Kidney (tissue), 14 donors: ENCODE measurements around the gene ZMAT3. TPM values are rescaled to one million over a fixed set of nuclear protein-coding genes. Genes with fewer than 3 reads are reported as not detected.

Experiments
- DNase-seq, 5 donors: peaks; one replicate each; pipeline ENCODE4 v3.0.0-alpha.2; 2013 to 2020
- FAIRE-seq: peaks from 2 replicates; lab custom pipeline; 2012; peaks lifted over from hg19 to GRCh38; lab: Jason Lieb, UNC
- H3K27ac ChIP-seq, 2 donors: one replicate each; pipeline ENCODE4 v1.7.0; 2013; ENCODE audit warnings: low read depth in 2 of 2, low read length in 2 of 2, inconsistent platforms in 1 of 2
- H3K27me3 ChIP-seq: one replicate; pipeline ENCODE4 v1.7.1; 2013; ENCODE audit warnings: low read length, inconsistent platforms; ENCODE audit not compliant: control insufficient read depth, insufficient read depth
- H3K36me3 ChIP-seq, 3 donors: one replicate each; pipeline versions ENCODE4 v1.7.0 to v1.7.1; 2013; ENCODE audit warnings: low read length in 3 of 3, control low read depth in 1 of 3, inconsistent platforms in 1 of 3; ENCODE audit not compliant: insufficient read depth in 3 of 3, control insufficient read depth in 2 of 3
- H3K4me1 ChIP-seq, 3 donors: one replicate each; pipeline versions ENCODE4 v1.7.0 to v1.7.1; 2013; ENCODE audit warnings: low read length in 3 of 3, inconsistent platforms in 1 of 3, low read depth in 1 of 3; ENCODE audit not compliant: control insufficient read depth in 2 of 3, insufficient read depth in 2 of 3
- H3K4me3 ChIP-seq, 3 donors: one replicate each; pipeline versions ENCODE4 v1.7.0 to v1.8.1; 2013; ENCODE audit warnings: low read length in 3 of 3, control low read depth in 1 of 3, inconsistent platforms in 1 of 3
- H3K9ac ChIP-seq, 3 donors: one replicate each; pipeline versions ENCODE4 v1.7.0 to v1.7.1; 2013; ENCODE audit warnings: low read length in 3 of 3, control low read depth in 1 of 3, inconsistent platforms in 1 of 3
- H3K9me3 ChIP-seq, 3 donors: one replicate each; pipeline versions ENCODE4 v1.7.0 to v1.7.1; 2013; ENCODE audit warnings: low read length in 3 of 3, control low read depth in 1 of 3, inconsistent platforms in 1 of 3; ENCODE audit not compliant: control insufficient read depth in 2 of 3, insufficient read depth in 1 of 3
- CTCF ChIP-seq: IDR thresholded peaks from 3 replicates; pipeline ENCODE4 v1.5.1; 2012; ENCODE audit warnings: mild to moderate bottlenecking, moderate library complexity, borderline replicate concordance; ENCODE audit not compliant: insufficient read depth; ENCODE audit errors: extremely low read depth
- intact Hi-C: fragments of 100-400 bp; cut with DNase I; formaldehyde crosslinking; loops from one replicate; pipeline ENCODE4 v1.11.1; 2022
- polyA plus RNA-seq: library from polyadenylated mRNA; stranded (reverse); fragments of 350-450 nt; fragmentation: Illumina TruSeq; extraction: RNeasy Lipid Tissue Mini Kit (QIAGEN cat#74804); gene quantifications from one replicate; pipeline ENCODE4 v1.2.3, GENCODE V29; 2014; ENCODE audit warnings: low read depth, low replicate concordance; ENCODE audit not compliant: insufficient read depth
- total RNA-seq: library from RNA; stranded (reverse); fragmentation: NEBNext Ultra II Directional; extraction: Animal tissue kit (Norgen Biotek cat#: 25700); gene quantifications from one replicate; pipeline ENCODE4 v1.2.1, GENCODE V29; 2021
- donor health status: control.
- donor health status: control.
- donor health status: control.
- donor health status: control.
- donor health status: control.
- donor health status: DM: yes; HTN: yes; CAD: no.
- donor health status: Normal renal cell carcinoma (clear cell type).

Gene ZMAT3
- total and polyA plus RNA-seq, 2 donors from 2014 or later: 4.2 to 26.1 TPM

GRCh38 chr3:178982137-178982536 is 89.5 kb downstream of the ZMAT3 start:
- intact Hi-C loops: no loop called here
- H3K27ac ChIP-seq: no peak overlapping the region
- no peaks in the 10 kb centered on the region for H3K27me3 ChIP-seq
- H3K9me3 ChIP-seq: peaks cover 0 to 2% (median 2%) of the 10 kb centered on the region in 3 donors
- no peak overlapping the region for H3K4me3 ChIP-seq
- DNase-seq: no peak
- no peaks in the 10 kb centered on the region for H3K4me1 ChIP-seq
- TF ChIP-seq CTCF: no peak
- no peak for FAIRE-seq
- no peak overlapping the region for H3K9ac ChIP-seq
- H3K36me3 ChIP-seq: no peaks in the 10 kb centered on the region

DNA sequence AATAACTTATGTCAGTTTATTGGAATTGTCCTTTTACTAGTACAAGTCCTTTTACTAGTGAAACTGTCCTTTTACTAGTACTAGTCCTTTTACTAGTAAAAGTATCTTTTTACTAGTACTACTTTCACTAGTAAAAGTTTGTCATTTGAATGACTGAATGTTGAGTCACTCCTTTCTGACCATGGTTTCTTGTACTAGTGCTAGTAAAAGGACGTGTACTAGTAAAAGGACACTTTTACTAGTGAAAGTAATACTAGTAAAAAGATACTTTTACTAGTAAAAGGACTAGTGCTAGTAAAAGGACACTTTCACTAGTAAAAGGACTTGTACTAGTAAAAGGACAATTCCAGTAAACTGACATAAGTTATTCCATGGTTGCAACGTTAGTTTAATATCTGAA is 96.3 kb downstream of the ZMAT3 start:
- Histone ChIP-seq H3K9ac (no peak overlapping the region), H3K4me3 (no peak overlapping the region), H3K27me3 (no peaks in the 10 kb centered on the region), H3K36me3 (no peaks in the 10 kb centered on the region), H3K9me3 (peaks cover 0 to 5% (median 0%) of the 10 kb centered on the region in 3 donors), H3K4me1 (no peaks in the 10 kb centered on the region), H3K27ac (no peak overlapping the region)
- no peak for TF ChIP-seq CTCF
- no peak for DNase-seq
- intact Hi-C loops: no loop called here
- FAIRE-seq: no peak

GRCh38 chr3:178971614-178972013 is 100.0 kb downstream of the ZMAT3 start:
- intact Hi-C loops: no loop called here
- no peak overlapping the region for H3K27ac ChIP-seq
- H3K9ac ChIP-seq: no peak overlapping the region
- peaks cover 0 to 5% (median 0%) of the 10 kb centered on the region in 3 donors for H3K9me3 ChIP-seq
- DNase-seq: no peak
- no peaks in the 10 kb centered on the region for H3K36me3 ChIP-seq
- no peak for TF ChIP-seq CTCF
- H3K4me3 ChIP-seq: no peak overlapping the region
- peaks cover 0 to 2% (median 0%) of the 10 kb centered on the region in 3 donors for H3K4me1 ChIP-seq
- no peak for FAIRE-seq
- H3K27me3 ChIP-seq: no peaks in the 10 kb centered on the region

GRCh38 chr3:178969004-178969700 is 102.5 kb downstream of the ZMAT3 start:
- Histone ChIP-seq H3K4me3 (no peak overlapping the region), H3K36me3 (no peaks in the 10 kb centered on the region), H3K4me1 (peaks cover 0 to 2% (median 0%) of the 10 kb centered on the region in 3 donors), H3K27me3 (no peaks in the 10 kb centered on the region), H3K9ac (no peak overlapping the region), H3K27ac (no peak overlapping the region), H3K9me3 (peaks cover 0 to 5% (median 0%) of the 10 kb centered on the region in 3 donors)
- TF ChIP-seq CTCF: no peak
- DNase-seq (no peak), FAIRE-seq (no peak)
- intact Hi-C loops: no loop called here
